KMS-11 (cell line): ENCODE measurements around the gene MAPK7.

Experiments
- H2AFZ ChIP-seq: fragments of 200-600 bp; sonication (generic); 2 replicates; pipeline ENCODE4 v1.6.1; 2016; ENCODE audit warnings: antibody characterized with exemption, mixed run types, low read depth
- H3K27ac ChIP-seq: fragments of 200-600 bp; sonication (generic); 2 replicates; pipeline ENCODE4 v1.6.1; 2016; ENCODE audit warnings: mild to moderate bottlenecking, mixed run types
- H3K27me3 ChIP-seq: fragments of 200-600 bp; sonication (generic); 2 replicates; pipeline ENCODE4 v1.6.1; 2017; ENCODE audit warnings: mild to moderate bottlenecking, low read depth, mixed run types, moderate library complexity; ENCODE audit not compliant: insufficient read depth
- H3K36me3 ChIP-seq: fragments of 200-600 bp; sonication (generic); 2 replicates; pipeline ENCODE4 v1.6.1; 2017; ENCODE audit warnings: mild to moderate bottlenecking, mixed run types; ENCODE audit not compliant: insufficient read depth
- H3K4me1 ChIP-seq: fragments of 200-600 bp; sonication (generic); 2 replicates; pipeline ENCODE4 v1.6.1; 2016; ENCODE audit warnings: mild to moderate bottlenecking, low read depth, mixed run types; ENCODE audit not compliant: poor library complexity, severe bottlenecking
- H3K4me2 ChIP-seq: fragments of 200-600 bp; sonication (generic); 2 replicates; pipeline ENCODE4 v1.7.0; 2016; ENCODE audit warnings: mild to moderate bottlenecking, mixed run types
- H3K4me3 ChIP-seq: fragments of 200-600 bp; sonication (generic); IDR thresholded peaks from 2 replicates; pipeline ENCODE4 v1.6.1; 2017; ENCODE audit warnings: low read depth, low read length, mixed read lengths; ENCODE audit not compliant: insufficient read depth
- H3K79me2 ChIP-seq: fragments of 200-600 bp; sonication (generic); 2 replicates; pipeline ENCODE4 v1.6.1; 2016; ENCODE audit warnings: low read depth, mixed run types; ENCODE audit not compliant: insufficient read depth
- H3K9ac ChIP-seq: fragments of 200-600 bp; sonication (generic); 2 replicates; pipeline ENCODE4 v1.6.1; 2016; ENCODE audit warnings: mild to moderate bottlenecking, mixed run types
- H4K20me1 ChIP-seq: fragments of 200-600 bp; sonication (generic); 2 replicates; pipeline ENCODE4 v1.6.1; 2016; ENCODE audit warnings: mild to moderate bottlenecking, mixed run types; ENCODE audit not compliant: insufficient read depth
- TF ChIP-seq, protein P1 (sequence below): fragments of 200-600 bp; sonication (generic); conservative IDR thresholded peaks from 2 replicates; pipeline ENCODE4 v1.6.1; 2017; ENCODE audit warnings: low read depth, mild to moderate bottlenecking, antibody characterized with exemption, low read length, moderate library complexity, mixed read lengths

The MAPK7 gene

DNA sequence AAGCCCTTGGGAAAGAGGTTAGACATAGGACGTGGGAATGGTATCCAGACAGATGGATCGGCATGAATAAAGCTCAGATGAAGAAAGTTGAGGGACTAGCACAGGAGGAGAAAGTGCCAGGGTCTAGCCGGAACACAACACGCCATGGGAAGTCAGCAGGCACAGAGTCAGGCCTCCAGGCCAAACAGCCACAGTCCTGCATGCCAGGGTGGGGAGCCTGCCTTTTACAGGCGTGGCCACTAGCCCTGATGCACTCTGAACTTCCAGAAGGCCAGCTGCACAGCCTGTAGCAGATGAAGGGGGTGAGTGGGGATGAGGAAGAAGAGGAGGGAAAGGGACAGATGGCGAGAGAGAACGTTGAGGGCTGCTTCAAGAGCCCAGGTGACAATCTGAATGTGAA is 20.9 kb upstream of the MAPK7 start:
- no peak overlapping the region for H3K4me3 ChIP-seq
- no peak overlapping the region for H3K9ac ChIP-seq
- no peak overlapping the region for H2AFZ ChIP-seq
- no peaks in the 10 kb centered on the region for H3K79me2 ChIP-seq
- no peak overlapping the region for H3K4me2 ChIP-seq
- H4K20me1 ChIP-seq = no peaks in the 10 kb centered on the region
- TF ChIP-seq, protein P1, sequence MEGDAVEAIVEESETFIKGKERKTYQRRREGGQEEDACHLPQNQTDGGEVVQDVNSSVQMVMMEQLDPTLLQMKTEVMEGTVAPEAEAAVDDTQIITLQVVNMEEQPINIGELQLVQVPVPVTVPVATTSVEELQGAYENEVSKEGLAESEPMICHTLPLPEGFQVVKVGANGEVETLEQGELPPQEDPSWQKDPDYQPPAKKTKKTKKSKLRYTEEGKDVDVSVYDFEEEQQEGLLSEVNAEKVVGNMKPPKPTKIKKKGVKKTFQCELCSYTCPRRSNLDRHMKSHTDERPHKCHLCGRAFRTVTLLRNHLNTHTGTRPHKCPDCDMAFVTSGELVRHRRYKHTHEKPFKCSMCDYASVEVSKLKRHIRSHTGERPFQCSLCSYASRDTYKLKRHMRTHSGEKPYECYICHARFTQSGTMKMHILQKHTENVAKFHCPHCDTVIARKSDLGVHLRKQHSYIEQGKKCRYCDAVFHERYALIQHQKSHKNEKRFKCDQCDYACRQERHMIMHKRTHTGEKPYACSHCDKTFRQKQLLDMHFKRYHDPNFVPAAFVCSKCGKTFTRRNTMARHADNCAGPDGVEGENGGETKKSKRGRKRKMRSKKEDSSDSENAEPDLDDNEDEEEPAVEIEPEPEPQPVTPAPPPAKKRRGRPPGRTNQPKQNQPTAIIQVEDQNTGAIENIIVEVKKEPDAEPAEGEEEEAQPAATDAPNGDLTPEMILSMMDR = no peak
- H3K27me3 ChIP-seq = no peaks in the 10 kb centered on the region
- H3K36me3 ChIP-seq = no peaks in the 10 kb centered on the region
- H3K4me1 ChIP-seq = peaks cover 5% of the 10 kb centered on the region
- no peak overlapping the region for H3K27ac ChIP-seq

DNA sequence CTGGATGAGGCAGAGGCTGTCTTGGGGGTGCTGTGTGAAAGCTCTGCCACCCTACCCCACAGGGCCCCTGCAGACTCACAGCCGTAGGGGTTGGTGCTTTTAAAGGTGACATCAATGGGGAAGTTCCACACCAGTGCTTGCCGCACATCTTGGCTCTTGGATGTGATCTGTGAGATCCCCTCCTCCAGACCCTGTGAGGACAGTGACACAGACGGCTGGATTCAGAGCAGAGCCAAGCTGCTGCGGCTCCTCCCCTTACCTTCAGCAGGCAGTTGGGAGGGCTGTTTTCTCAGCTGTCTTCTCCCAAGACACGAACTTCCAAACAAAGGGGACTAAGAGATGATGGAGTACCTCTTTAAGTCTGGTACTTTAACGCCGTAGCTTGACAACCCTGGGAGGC is 20.5 kb upstream of the MAPK7 start:
- Histone ChIP-seq H3K36me3 (no peaks in the 10 kb centered on the region), H3K9ac (no peak overlapping the region), H3K27me3 (no peaks in the 10 kb centered on the region), H2AFZ (no peak overlapping the region), H3K4me2 (no peak overlapping the region), H3K79me2 (no peaks in the 10 kb centered on the region), H3K4me3 (no peak overlapping the region), H3K27ac (no peak overlapping the region), H3K4me1 (peaks cover 5% of the 10 kb centered on the region), H4K20me1 (no peaks in the 10 kb centered on the region)
- TF ChIP-seq, protein P1 = no peak

DNA sequence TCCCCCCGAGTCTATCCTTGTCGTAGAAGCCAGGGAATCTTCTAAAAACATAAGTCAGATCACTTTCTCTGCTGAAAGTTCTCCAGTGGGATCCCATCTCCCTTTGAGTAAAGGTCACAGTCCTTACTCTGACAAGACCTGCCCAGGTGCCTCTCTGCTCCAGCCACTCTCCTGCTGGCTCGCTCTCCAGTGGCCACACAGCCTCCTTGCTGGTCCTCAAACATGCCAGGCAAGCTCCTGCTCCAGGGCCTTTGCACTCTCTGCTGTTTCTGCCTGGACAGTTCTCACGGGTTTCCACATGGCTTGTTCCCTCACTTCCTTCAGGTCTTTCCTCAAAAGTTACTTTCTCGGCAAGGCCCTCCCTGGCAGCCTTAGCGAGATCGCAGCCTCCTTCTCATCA is 19.1 kb upstream of the MAPK7 start:
- H3K9ac ChIP-seq = no peak overlapping the region
- no peaks in the 10 kb centered on the region for H4K20me1 ChIP-seq
- H3K27me3 ChIP-seq = no peaks in the 10 kb centered on the region
- H3K27ac ChIP-seq = no peak overlapping the region
- TF ChIP-seq, protein P1 = no peak
- no peaks in the 10 kb centered on the region for H3K36me3 ChIP-seq
- no peak overlapping the region for H3K4me2 ChIP-seq
- H2AFZ ChIP-seq = no peak overlapping the region
- H3K79me2 ChIP-seq = no peaks in the 10 kb centered on the region
- H3K4me1 ChIP-seq = peaks cover 8% of the 10 kb centered on the region
- no peak overlapping the region for H3K4me3 ChIP-seq

GRCh38 chr17:19359856-19360255 is 18.4 kb upstream of the MAPK7 start:
- Histone ChIP-seq H4K20me1 (no peaks in the 10 kb centered on the region), H3K36me3 (no peaks in the 10 kb centered on the region), H3K4me3 (no peak overlapping the region), H3K27me3 (no peaks in the 10 kb centered on the region), H3K27ac (no peak overlapping the region), H3K9ac (no peak overlapping the region), H2AFZ (no peak overlapping the region), H3K79me2 (no peaks in the 10 kb centered on the region), H3K4me2 (no peak overlapping the region), H3K4me1 (peaks cover 8% of the 10 kb centered on the region)
- TF ChIP-seq, protein P1 = no peak
